Esophagus muscularis mucosa (tissue), 4 donors: ENCODE data around the gene TBC1D10A. TPM values are rescaled to one million over a fixed set of nuclear protein-coding genes. Genes with fewer than 3 reads are reported as not detected.
A peak's percentile ranks its signal among the peaks of the same experiment; 100 is the strongest.

Experiments used
- DNase-seq: peaks from one replicate; pipeline ENCODE4 v3.0.0-alpha.2; 2017; ENCODE audit errors: extremely low spot score
- H3K27ac ChIP-seq, 4 donors: fragments of 200-600 bp; sonication (generic); replicated peaks in 1 of 4; 1 replicate in 3 of 4; 2 replicates in 1 of 4; pipeline ENCODE4 v1.5.1; 2016 to 2019; ENCODE audit warnings: mild to moderate bottlenecking in 1 of 4
- H3K27me3 ChIP-seq, 4 donors: fragments of 200-600 bp; sonication (generic); one replicate each; pipeline versions ENCODE4 v1.5.1 to v1.6.0; 2016 to 2019
- H3K36me3 ChIP-seq, 4 donors: fragments of 200-600 bp; sonication (generic); one replicate each; pipeline ENCODE4 v1.5.1; 2016 to 2019
- H3K4me1 ChIP-seq, 4 donors: fragments of 200-600 bp; sonication (generic); one replicate each; pipeline ENCODE4 v1.5.1; 2016 to 2019
- H3K4me3 ChIP-seq, 4 donors: fragments of 200-600 bp; sonication (generic); 1 replicate in 2 of 4; 2 replicates in 2 of 4; pipeline ENCODE4 v1.5.1; 2016 to 2019; ENCODE audit warnings: mild to moderate bottlenecking in 4 of 4, moderate library complexity in 1 of 4
- H3K9me3 ChIP-seq, 4 donors: fragments of 200-600 bp; sonication (generic); 1 replicate in 3 of 4; 2 replicates in 1 of 4; pipeline ENCODE4 v1.5.1; 2016 to 2019
- CTCF ChIP-seq, 3 experiments: fragments of 200-600 bp in 2 of 3; fragments of 450-650 bp in 1 of 3; sonication (generic) in 2 of 3; IDR thresholded peaks; one replicate each; pipeline ENCODE4 v1.5.1; 2017 to 2019; ENCODE audit warnings: antibody characterized with exemption in 3 of 3, mild to moderate bottlenecking in 2 of 3, moderate library complexity in 1 of 3
- EP300 ChIP-seq: sonication (generic); formaldehyde crosslinking; IDR thresholded peaks from one replicate; pipeline ENCODE4 v1.6.1; 2017; ENCODE audit warnings: antibody characterized with exemption
- POLR2A ChIP-seq: fragments of 450-650 bp; IDR thresholded peaks from one replicate; pipeline ENCODE4 v1.6.1; 2017; ENCODE audit warnings: antibody characterized with exemption, moderate library complexity, mild to moderate bottlenecking, low read depth
- POLR2AphosphoS5 ChIP-seq, 2 donors: sonication (generic); formaldehyde crosslinking; IDR thresholded peaks; one replicate each; pipeline ENCODE4 v1.6.1; 2017; ENCODE audit warnings: antibody characterized with exemption in 2 of 2
- WGBS: methylation state at CpG from one replicate; pipeline ENCODE4 v1.1.5; 2018; 5-methylcytosine and 5-hydroxymethylcytosine counted together
- intact Hi-C: fragments of 100-400 bp; cut with DNase I; formaldehyde crosslinking; loops from one replicate; pipeline ENCODE4 v1.15.1; 2023
- total RNA-seq, 4 donors: library from RNA; depleted of rRNA; stranded (reverse); fragments of >200 nt; gene quantifications; one replicate each; pipeline versions ENCODE4 v1.1.0 to v1.2.1, GENCODE V29; 2016

Gene TBC1D10A
- total RNA-seq, 4 donors from 2014 or later: 29.5 to 40.3 (median 38.0) TPM

DNA sequence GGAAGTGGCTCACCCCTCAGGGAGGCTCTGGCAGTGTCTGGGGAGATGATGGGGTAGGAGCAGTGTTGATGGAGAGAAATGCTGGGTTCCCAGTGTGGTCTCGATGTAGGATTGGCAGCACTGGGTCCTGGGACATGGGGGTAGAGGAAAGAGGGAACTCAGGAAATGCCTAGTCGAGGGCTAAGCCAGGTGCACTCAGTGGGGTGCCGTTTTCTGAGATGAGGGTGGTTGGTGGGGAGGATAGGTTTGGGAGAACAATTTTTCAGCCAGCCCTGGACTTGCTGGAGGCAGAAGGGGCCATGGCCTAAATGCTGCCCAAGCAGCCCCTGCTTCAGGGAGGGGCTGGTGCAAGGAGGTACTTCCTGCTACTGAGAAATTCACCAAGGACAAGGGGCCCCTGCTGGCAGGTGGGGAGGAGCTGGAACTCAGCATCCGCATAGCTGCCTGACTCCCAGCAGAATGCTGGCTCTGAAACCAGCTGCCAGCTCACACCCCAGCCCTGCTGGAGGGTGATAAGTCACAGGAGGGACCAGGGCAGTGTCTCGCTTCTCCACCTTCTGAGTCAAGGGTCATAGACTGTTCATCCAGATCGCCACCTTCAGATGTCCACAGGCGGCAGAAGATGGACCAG is 36.0 kb upstream of the TBC1D10A start:
- Histone ChIP-seq H3K9me3 (no peaks in the 10 kb centered on the region), H3K4me1 (peaks cover 0 to 3% (median 2%) of the 10 kb centered on the region in 4 donors), H3K27ac (no peak overlapping the region), H3K36me3 (peaks cover 0 to 9% (median 2%) of the 10 kb centered on the region in 4 donors), H3K4me3 (no peak overlapping the region), H3K27me3 (no peaks in the 10 kb centered on the region)
- no peak for TF ChIP-seq POLR2A
- no peak for TF ChIP-seq EP300
- TF ChIP-seq CTCF (IDR thresholded peaks at IDR 0.05): no peak
- 74% methylated on average over 7 of the region's 7 CpGs for WGBS
- intact Hi-C loops: no loop called here
- no peak for DNase-seq

DNA sequence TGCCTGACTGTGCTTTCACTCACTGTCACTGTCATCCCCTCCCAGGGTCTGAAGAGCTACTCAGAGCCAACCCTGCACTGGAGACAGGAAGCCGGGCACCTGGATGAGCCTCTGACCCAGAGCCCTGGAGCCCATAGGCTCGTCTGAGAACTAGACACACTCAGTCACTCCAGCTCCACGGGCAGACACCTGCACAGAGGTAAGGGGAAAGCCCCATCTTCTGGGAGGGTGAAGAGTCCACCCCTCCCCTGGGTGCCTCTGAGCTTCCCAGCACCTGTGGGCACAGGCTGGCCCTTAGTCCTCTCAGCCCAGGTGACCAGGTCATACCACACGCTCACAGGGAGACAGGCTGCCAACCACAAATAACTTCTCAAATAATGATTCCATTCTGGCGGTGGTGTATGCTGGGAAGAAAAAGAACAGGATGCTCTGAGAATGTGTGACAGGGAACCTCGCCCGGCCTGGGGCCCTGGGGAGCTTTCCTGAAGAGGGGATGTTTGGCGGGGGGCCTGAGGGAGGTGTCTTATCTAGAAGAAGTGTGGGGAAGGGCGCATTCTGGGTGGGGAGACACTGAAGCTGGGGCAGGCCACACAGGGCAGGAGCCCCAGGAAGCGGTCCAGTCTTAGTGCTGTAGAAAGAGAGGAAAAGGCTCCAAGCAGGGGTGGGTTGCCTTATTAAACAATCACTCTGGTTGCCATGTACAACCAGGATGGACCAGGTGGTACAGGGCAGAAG is 35.3 kb upstream of the TBC1D10A start:
- Histone ChIP-seq H3K9me3 (no peaks in the 10 kb centered on the region), H3K4me3 (no peak overlapping the region), H3K4me1 (peaks cover 5 to 10% (median 8%) of the 10 kb centered on the region in 4 donors), H3K27ac (no peak overlapping the region), H3K27me3 (no peaks in the 10 kb centered on the region), H3K36me3 (peaks cover 0 to 9% (median 2%) of the 10 kb centered on the region in 4 donors)
- DNase-seq: no peak
- TF ChIP-seq CTCF (IDR thresholded peaks at IDR 0.05) (no peak), POLR2A (no peak), EP300 (no peak), POLR2AphosphoS5 (IDR thresholded peaks at IDR 0.05) (no peak)
- intact Hi-C loops: no loop called here
- WGBS: 82% methylated on average over 9 of the region's 10 CpGs

DNA sequence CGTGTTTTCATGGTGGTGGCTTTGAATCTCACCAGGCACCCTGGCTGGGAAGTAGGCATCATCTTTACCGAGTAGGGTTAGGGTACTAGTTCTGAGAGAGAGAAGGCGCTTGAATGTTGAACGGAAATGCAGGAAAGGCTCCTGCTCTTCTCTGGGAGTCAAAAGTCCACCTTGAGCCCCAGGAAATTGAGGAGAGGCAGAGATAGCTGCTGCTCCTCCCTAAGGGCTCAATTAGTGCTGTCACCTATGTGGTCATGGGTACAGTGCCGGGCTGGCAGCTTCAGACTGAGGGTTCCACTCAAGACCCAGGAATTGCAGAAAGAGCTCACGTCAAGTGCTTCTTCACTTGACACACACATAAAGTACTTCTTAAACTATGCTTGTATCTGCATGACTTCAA is 31.8 kb upstream of the TBC1D10A start:
- Histone ChIP-seq H3K27ac (no peak overlapping the region), H3K9me3 (no peaks in the 10 kb centered on the region), H3K36me3 (peaks cover 0 to 6% (median 0%) of the 10 kb centered on the region in 4 donors), H3K4me1 (peaks cover 30 to 38% (median 36%) of the 10 kb centered on the region in 4 donors), H3K4me3 (no peak overlapping the region), H3K27me3 (no peaks in the 10 kb centered on the region)
- DNase-seq: no peak
- WGBS: 96% methylated on average over 6 of the region's 6 CpGs
- intact Hi-C loops: loop anchor here (2.0 kb wide), 1 partner anchor 72 kb away; no protein-coding TSS in a partner anchor
- no peak for TF ChIP-seq POLR2A
- TF ChIP-seq EP300: no peak
- TF ChIP-seq CTCF (IDR thresholded peaks at IDR 0.05): no peak
- TF ChIP-seq POLR2AphosphoS5 (IDR thresholded peaks at IDR 0.05): no peak

DNA sequence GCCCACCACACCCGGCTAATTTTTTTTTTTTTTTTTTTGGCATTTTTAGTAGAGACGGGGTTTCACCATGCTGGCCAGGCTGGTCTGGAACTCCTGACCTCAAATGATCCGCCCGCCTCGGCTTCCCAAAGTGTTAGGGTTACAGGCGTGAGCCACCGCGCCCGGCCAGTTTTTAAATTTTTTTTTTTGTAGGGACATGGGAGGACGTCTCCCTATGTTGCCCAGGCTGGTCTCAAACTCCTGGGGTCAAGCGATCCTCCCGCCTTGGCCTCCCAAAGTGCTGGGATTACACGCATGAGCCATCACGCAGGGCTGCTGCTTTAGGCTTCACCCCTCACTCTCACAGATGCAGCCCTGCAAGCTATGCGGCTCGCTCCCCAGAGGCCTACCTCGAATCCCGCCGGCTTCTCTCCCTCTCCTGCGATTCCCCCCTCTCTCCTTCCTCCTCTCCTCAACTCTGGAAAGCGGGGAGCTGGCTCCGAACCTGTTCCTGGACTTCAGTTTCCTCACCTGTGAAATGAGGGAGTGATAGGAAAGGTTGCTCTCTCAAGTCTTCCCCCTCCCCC is 31.0 kb upstream of the TBC1D10A start:
- TF ChIP-seq POLR2A: no peak
- no peak overlapping the region for H3K27ac ChIP-seq
- no peak for DNase-seq
- H3K4me1 ChIP-seq: peaks cover 30 to 45% (median 43%) of the 10 kb centered on the region in 4 donors
- peak overlapping the region; percentile 75 to 82 (median 81) for H3K4me3 ChIP-seq
- intact Hi-C loops: loop anchor here (2.0 kb wide), 1 partner anchor 71 kb away; no protein-coding TSS in a partner anchor
- H3K9me3 ChIP-seq: no peaks in the 10 kb centered on the region
- H3K27me3 ChIP-seq: no peaks in the 10 kb centered on the region
- WGBS: 60% methylated on average over 22 of the region's 22 CpGs
- peaks cover 2 to 12% (median 3%) of the 10 kb centered on the region in 4 donors for H3K36me3 ChIP-seq

DNA sequence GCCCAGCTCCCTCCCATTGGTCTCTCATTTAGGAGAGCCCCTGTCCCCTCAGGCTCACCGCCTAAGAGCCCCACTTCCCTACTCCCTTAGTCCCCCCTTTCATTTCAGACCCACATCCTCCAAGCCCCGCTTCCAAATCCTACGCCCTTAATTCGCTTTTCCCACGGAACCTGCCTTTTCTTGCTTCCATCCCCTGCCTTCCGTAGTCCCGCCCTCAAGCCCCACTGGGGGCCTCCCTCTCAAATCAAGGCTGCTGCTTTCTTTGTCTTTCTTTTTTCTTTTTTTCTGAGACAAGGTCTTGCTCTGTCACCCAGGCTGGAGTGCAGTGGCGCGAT is 30.5 kb upstream of the TBC1D10A start:
- Histone ChIP-seq H3K27me3 (no peaks in the 10 kb centered on the region), H3K4me1 (peaks cover 30 to 50% (median 48%) of the 10 kb centered on the region in 4 donors), H3K9me3 (no peaks in the 10 kb centered on the region), H3K36me3 (peaks cover 7 to 17% (median 8%) of the 10 kb centered on the region in 4 donors), H3K4me3 (peak overlapping the region; percentile 75 to 82 (median 81)), H3K27ac (peak overlapping the region; percentile 94 to 97 (median 96))
- 1% methylated on average over 9 of the region's 9 CpGs for WGBS
- DNase-seq: no peak
- TF ChIP-seq EP300 (no peak), POLR2A (no peak), POLR2AphosphoS5 (IDR thresholded peaks at IDR 0.05) (no peak), CTCF (IDR thresholded peaks at IDR 0.05) (no peak)
- intact Hi-C loops: no loop called here
